HG03135 (cell line): ENCODE measurements around the gene NRG2.

Source experiments
- ATAC-seq: cut with Tn5 transposase; IDR thresholded peaks from one replicate; pipeline ENCODE4 v1.9.1; 2021; ENCODE audit warnings: mild to moderate bottlenecking, moderate library complexity; ENCODE audit not compliant: unreplicated experiment

The NRG2 gene

GRCh38 chr5:140042643-140043507, at the start of gene NRG2:
Gene NRG2, minus strand, starts transcription at chr5:140043299.
- ATAC-seq: peak; percentile 63

GRCh38 chr5:140090251-140090650, 47.2 kb upstream of the NRG2 start:
- no peak for ATAC-seq

GRCh38 chr5:140084541-140084940, 41.4 kb upstream of the NRG2 start:
- ATAC-seq: no peak

- no peak for ATAC-seq
These were observed 40.6 kb upstream of the NRG2 start for GRCh38 chr5:140083650-140084049.

- no peak for ATAC-seq
These were observed 40.0 kb upstream of the NRG2 start for GRCh38 chr5:140083120-140083519.

- no peak for ATAC-seq
These were observed 33.7 kb upstream of the NRG2 start for GRCh38 chr5:140076788-140077187.

- no peak for ATAC-seq
These were observed 33.0 kb upstream of the NRG2 start for GRCh38 chr5:140076142-140076541.

- ATAC-seq: no peak
These were observed 32.3 kb upstream of the NRG2 start for GRCh38 chr5:140075371-140075770.

GRCh38 chr5:140073296-140073695, 30.2 kb upstream of the NRG2 start:
- no peak for ATAC-seq

GRCh38 chr5:140072812-140073211, 29.7 kb upstream of the NRG2 start:
- no peak for ATAC-seq

GRCh38 chr5:140060816-140061215, 17.7 kb upstream of the NRG2 start:
- no peak for ATAC-seq

GRCh38 chr5:140058212-140058932, 15.3 kb upstream of the NRG2 start:
- ATAC-seq: no peak

GRCh38 chr5:140056880-140057279, 13.8 kb upstream of the NRG2 start:
- ATAC-seq: no peak

GRCh38 chr5:140055152-140055551, 12.1 kb upstream of the NRG2 start:
- no peak for ATAC-seq

GRCh38 chr5:140054086-140054689, 11.1 kb upstream of the NRG2 start:
- no peak for ATAC-seq

- no peak for ATAC-seq
These were observed 8.9 kb upstream of the NRG2 start for GRCh38 chr5:140051950-140052349.

- no peak for ATAC-seq
These were observed 6.6 kb upstream of the NRG2 start for GRCh38 chr5:140049713-140050112.

- no peak for ATAC-seq
These were observed 6.1 kb upstream of the NRG2 start for GRCh38 chr5:140049205-140049604.

GRCh38 chr5:140044041-140044440, 942 bp upstream of the NRG2 start:
- no peak for ATAC-seq

GRCh38 chr5:140043508-140043872, 391 bp upstream of the NRG2 start:
- ATAC-seq: peak; percentile 5

- no peak for ATAC-seq
These were observed 781 bp downstream of the NRG2 start for GRCh38 chr5:140042393-140042642.
